Activated CD4-positive, alpha-beta T cell treated with anti-CD3 and anti-CD28 coated beads for 36 hours (primary cell): ENCODE measurements around the gene RYR2. TPM values are rescaled to one million over a fixed set of nuclear protein-coding genes. Genes with fewer than 3 reads are reported as not detected.

Source experiments
- ATAC-seq: fragments of 200-7000 bp; cut with Tn5 transposase; one replicate; pipeline ENCODE4 v1.10.0; 2021; ENCODE audit warnings: mild to moderate bottlenecking, moderate library complexity
- CTCF ChIA-PET: fragments of 350-600 bp; sonication (Branson Sonifier 250); formaldehyde crosslinking; loops from one replicate; lab custom pipeline; 2021; ENCODE audit warnings: antibody characterized with exemption; lab: Charles Lee
- POLR2A ChIA-PET: fragments of 350-600 bp; sonication (Branson Sonifier 250); formaldehyde crosslinking; loops from one replicate; lab custom pipeline; 2021; ENCODE audit warnings: antibody characterized with exemption, inconsistent platforms; lab: Charles Lee
- DNase-seq: peaks from one replicate; pipeline ENCODE4 v3.0.0-alpha.2; 2020
- H3K27ac Mint-ChIP-seq: one replicate; pipeline ENCODE4 v1.8.0; 2021; ENCODE audit warnings: mixed read lengths
- H3K27me3 Mint-ChIP-seq: one replicate; pipeline ENCODE4 v1.8.0; 2021; ENCODE audit warnings: mixed read lengths
- H3K36me3 Mint-ChIP-seq: one replicate; pipeline ENCODE4 v1.8.0; 2021; ENCODE audit warnings: low read depth, mixed read lengths
- H3K4me1 Mint-ChIP-seq: one replicate; pipeline ENCODE4 v1.8.0; 2021; ENCODE audit warnings: mixed read lengths
- H3K4me3 Mint-ChIP-seq: one replicate; pipeline ENCODE4 v1.8.0; 2021; ENCODE audit warnings: mild to moderate bottlenecking, moderate library complexity, mixed read lengths
- H3K9me3 Mint-ChIP-seq: one replicate; pipeline ENCODE4 v1.8.0; 2021; ENCODE audit warnings: low read depth, mixed read lengths
- intact Hi-C, 2 experiments: fragments of 100-400 bp; cut with DNase I in 1 of 2; cut with micrococcal nuclease in 1 of 2; formaldehyde crosslinking; loops; one replicate each; pipeline versions ENCODE4 v1.14.2 to v1.15.1; 2022 to 2024; cut with DNase I, micrococcal nuclease
- total RNA-seq, 2 experiments: library from RNA; stranded (reverse); gene quantifications; one replicate each; pipeline ENCODE4 v1.2.3, GENCODE V29; 2021

The RYR2 gene
- total RNA-seq, 2 experiments from 2014 or later = 0.04 to 0.05 TPM

- H3K4me3 Mint-ChIP-seq = no peak overlapping the region
- POLR2A ChIA-PET = no interaction called here
- DNase-seq (no peak), ATAC-seq (no peak)
- intact Hi-C loops = no loop called here
- no peaks in the 10 kb centered on the region for H3K9me3 Mint-ChIP-seq
- CTCF ChIA-PET = interaction anchor here (0.6 kb wide), 1 partner anchor 126 kb away, joined by 4 read pairs; no protein-coding TSS in a partner anchor
- H3K36me3 Mint-ChIP-seq = no peaks in the 10 kb centered on the region
- no peaks in the 10 kb centered on the region for H3K4me1 Mint-ChIP-seq
- H3K27me3 Mint-ChIP-seq = no peaks in the 10 kb centered on the region
- H3K27ac Mint-ChIP-seq = no peak overlapping the region
Measured at GRCh38 chr1:237211031-237211430, 169.0 kb downstream of the RYR2 start.

GRCh38 chr1:237211540-237211939 is 169.6 kb downstream of the RYR2 start:
- CTCF ChIA-PET = no interaction called here

GRCh38 chr1:237219751-237220642 is 178.0 kb downstream of the RYR2 start:
- Mint-ChIP-seq H3K27ac (no peak overlapping the region), H3K36me3 (no peaks in the 10 kb centered on the region), H3K27me3 (peaks cover 6% of the 10 kb centered on the region), H3K4me3 (no peak overlapping the region), H3K9me3 (no peaks in the 10 kb centered on the region), H3K4me1 (no peaks in the 10 kb centered on the region)
- no peak for DNase-seq
- intact Hi-C loops = no loop called here
- no peak for ATAC-seq
- ChIA-PET CTCF (no interaction called here), POLR2A (no interaction called here)

More at GRCh38 chr1:237211540-237211939, 169.6 kb downstream of the RYR2 start:
- no peak for DNase-seq
- no peak for ATAC-seq
- no peak overlapping the region for H3K4me3 Mint-ChIP-seq
- no peaks in the 10 kb centered on the region for H3K4me1 Mint-ChIP-seq
- POLR2A ChIA-PET = no interaction called here
- no peaks in the 10 kb centered on the region for H3K9me3 Mint-ChIP-seq
- intact Hi-C loops = no loop called here
- H3K27ac Mint-ChIP-seq = no peak overlapping the region
- H3K27me3 Mint-ChIP-seq = no peaks in the 10 kb centered on the region
- no peaks in the 10 kb centered on the region for H3K36me3 Mint-ChIP-seq

GRCh38 chr1:237223419-237223818 is 181.4 kb downstream of the RYR2 start:
- Mint-ChIP-seq H3K27me3 (peaks cover 3% of the 10 kb centered on the region), H3K27ac (no peak overlapping the region), H3K36me3 (no peaks in the 10 kb centered on the region), H3K4me3 (no peak overlapping the region), H3K4me1 (no peaks in the 10 kb centered on the region), H3K9me3 (no peaks in the 10 kb centered on the region)
- ATAC-seq = no peak
- ChIA-PET POLR2A (no interaction called here), CTCF (no interaction called here)
- DNase-seq = no peak
- intact Hi-C loops = no loop called here

GRCh38 chr1:237226177-237226944 is 184.4 kb downstream of the RYR2 start:
- ChIA-PET CTCF (no interaction called here), POLR2A (no interaction called here)
- no peak for ATAC-seq
- no peaks in the 10 kb centered on the region for H3K9me3 Mint-ChIP-seq
- no peak overlapping the region for H3K4me3 Mint-ChIP-seq
- DNase-seq = no peak
- intact Hi-C loops = no loop called here
- no peaks in the 10 kb centered on the region for H3K4me1 Mint-ChIP-seq
- H3K36me3 Mint-ChIP-seq = no peaks in the 10 kb centered on the region
- no peak overlapping the region for H3K27ac Mint-ChIP-seq
- peaks cover 1% of the 10 kb centered on the region for H3K27me3 Mint-ChIP-seq

GRCh38 chr1:237227476-237227875 is 185.5 kb downstream of the RYR2 start:
- Mint-ChIP-seq H3K27me3 (peaks cover 1% of the 10 kb centered on the region), H3K27ac (no peak overlapping the region), H3K36me3 (no peaks in the 10 kb centered on the region), H3K4me3 (no peak overlapping the region), H3K4me1 (no peaks in the 10 kb centered on the region), H3K9me3 (no peaks in the 10 kb centered on the region)
- CTCF ChIA-PET = interaction anchor here (0.7 kb wide), 1 partner anchor 279 kb away, joined by 4 read pairs; no protein-coding TSS in a partner anchor
- POLR2A ChIA-PET = no interaction called here
- no peak for ATAC-seq
- DNase-seq = no peak
- intact Hi-C loops = no loop called here

GRCh38 chr1:237228421-237228820 is 186.4 kb downstream of the RYR2 start:
- no peak for ATAC-seq
- POLR2A ChIA-PET = no interaction called here
- H3K36me3 Mint-ChIP-seq = no peaks in the 10 kb centered on the region

GRCh38 chr1:237229333-237229732 is 187.3 kb downstream of the RYR2 start:
- no peaks in the 10 kb centered on the region for H3K9me3 Mint-ChIP-seq
- intact Hi-C loops = no loop called here
- H3K4me3 Mint-ChIP-seq = no peak overlapping the region
- ChIA-PET POLR2A (no interaction called here), CTCF (no interaction called here)
- DNase-seq (no peak), ATAC-seq (no peak)
- H3K27me3 Mint-ChIP-seq = peaks cover 1% of the 10 kb centered on the region
- no peak overlapping the region for H3K27ac Mint-ChIP-seq
- H3K36me3 Mint-ChIP-seq = no peaks in the 10 kb centered on the region
- no peaks in the 10 kb centered on the region for H3K4me1 Mint-ChIP-seq

More at GRCh38 chr1:237228421-237228820, 186.4 kb downstream of the RYR2 start:
- H3K9me3 Mint-ChIP-seq = no peaks in the 10 kb centered on the region
- no peak overlapping the region for H3K4me3 Mint-ChIP-seq
- intact Hi-C loops = no loop called here
- peaks cover 1% of the 10 kb centered on the region for H3K27me3 Mint-ChIP-seq
- no peaks in the 10 kb centered on the region for H3K4me1 Mint-ChIP-seq
- CTCF ChIA-PET = no interaction called here
- DNase-seq = no peak
- H3K27ac Mint-ChIP-seq = no peak overlapping the region

GRCh38 chr1:237232501-237232900 is 190.5 kb downstream of the RYR2 start:
- intact Hi-C loops = no loop called here
- H3K4me3 Mint-ChIP-seq = no peak overlapping the region
- H3K36me3 Mint-ChIP-seq = no peaks in the 10 kb centered on the region
- CTCF ChIA-PET = interaction anchor here (0.6 kb wide), 1 partner anchor 13 kb away, joined by 3 read pairs; no protein-coding TSS in a partner anchor
- H3K9me3 Mint-ChIP-seq = no peaks in the 10 kb centered on the region
- H3K27ac Mint-ChIP-seq = no peak overlapping the region
- H3K27me3 Mint-ChIP-seq = no peaks in the 10 kb centered on the region
- no peak for DNase-seq
- no peak for ATAC-seq
- H3K4me1 Mint-ChIP-seq = no peaks in the 10 kb centered on the region
- POLR2A ChIA-PET = no interaction called here

- no peak for ATAC-seq
- DNase-seq = no peak
- ChIA-PET CTCF (no interaction called here), POLR2A (no interaction called here)
- Mint-ChIP-seq H3K27ac (no peak overlapping the region), H3K4me3 (no peak overlapping the region), H3K4me1 (no peaks in the 10 kb centered on the region), H3K27me3 (no peaks in the 10 kb centered on the region), H3K36me3 (no peaks in the 10 kb centered on the region), H3K9me3 (no peaks in the 10 kb centered on the region)
- intact Hi-C loops = no loop called here
Measured at GRCh38 chr1:237235091-237235490, 193.1 kb downstream of the RYR2 start.

GRCh38 chr1:237237721-237238120 is 195.7 kb downstream of the RYR2 start:
- Mint-ChIP-seq H3K9me3 (no peaks in the 10 kb centered on the region), H3K4me3 (no peak overlapping the region), H3K27me3 (peaks cover 2% of the 10 kb centered on the region), H3K27ac (no peak overlapping the region), H3K4me1 (no peaks in the 10 kb centered on the region), H3K36me3 (no peaks in the 10 kb centered on the region)
- no peak for ATAC-seq
- DNase-seq = no peak
- ChIA-PET CTCF (no interaction called here), POLR2A (no interaction called here)
- intact Hi-C loops = no loop called here
